A549 treated with AZD2906 at 1 μM for 4 hours (cell line): ENCODE results near the gene TIMM17A. TPM values are rescaled to one million over a fixed set of nuclear protein-coding genes. Genes with fewer than 3 reads are reported as not detected.

Experiments
- total RNA-seq: library from RNA; stranded (reverse); fragments of 200-300 nt; extraction: Qiagen RNA extraction; gene quantifications from 5 replicates; pipeline ENCODE4 v1.2.3, GENCODE V29; 2022

TIMM17A gene
- 90.1 to 137 TPM (median 94.7 TPM) in 5 replicates for total RNA-seq

GRCh38 chr1:201955009-201955728 lies at the start of gene TIMM17A:
Gene TIMM17A (plus strand): TSS chr1:201955503. CDS start chr1:201955527, 24 bp downstream.

GRCh38 chr1:201946224-201946908 lies 8.9 kb upstream of the TIMM17A start, which contains the start of gene LMOD1:
Gene LMOD1 (minus strand): TSS chr1:201946548. CDS start chr1:201946340, 208 bp downstream.

GRCh38 chr1:201982623-201983379 lies 27.5 kb downstream of the TIMM17A start, which contains the start of gene RNPEP:
Gene RNPEP (plus strand): TSS chr1:201982648. CDS start chr1:201982667, 19 bp downstream.

GRCh38 chr1:202010180-202011015 lies 55.1 kb downstream of the TIMM17A start, which contains the start of gene ELF3:
Gene ELF3 (plus strand): TSS chr1:202010587. CDS start chr1:202011137, 550 bp downstream.

Other genes starting within 250 kb of the TIMM17A start
- gene IPO9, start 126.3 kb upstream of the TIMM17A start, total RNA-seq: 24.6 to 43.9 TPM (median 39.6 TPM) in 5 replicates
- gene SHISA4, start 66.6 kb upstream of the TIMM17A start, total RNA-seq: 12.9 to 19.3 TPM (median 17.4 TPM) in 5 replicates
- gene LMOD1, start 9.0 kb upstream of the TIMM17A start, total RNA-seq: not detected in 5 replicates
- gene RNPEP, start 27.1 kb downstream of the TIMM17A start, total RNA-seq: 83.6 to 90.3 TPM (median 85.8 TPM) in 5 replicates
- gene ELF3, start 55.1 kb downstream of the TIMM17A start, total RNA-seq: 104 to 139 TPM (median 124 TPM) in 5 replicates
- 0.10 to 0.11 TPM (median 0.10 TPM) in 5 replicates for gene GPR37L1, start 167.4 kb downstream of the TIMM17A start, total RNA-seq
- 43.5 to 56.3 TPM (median 51.2 TPM) in 5 replicates for gene ARL8A, start 189.2 kb downstream of the TIMM17A start, total RNA-seq
- gene PTPN7, start 205.1 kb downstream of the TIMM17A start, total RNA-seq: 0.05 TPM in 1 of 5 replicates, not detected in the others
- gene LGR6, start 238.3 kb downstream of the TIMM17A start, total RNA-seq: 0.72 to 0.92 TPM (median 0.76 TPM) in 5 replicates